ENCODE data around the gene GRIN2A.

GRIN2A gene

GRCh38 chr16:9840761-9841665 lies 341.2 kb downstream of the GRIN2A start:
- no peak for TF ChIP-seq TAF1 (IDR thresholded peaks at IDR 0.05; ENCODE audit: borderline replicate concordance, low read depth, low read length)
- no peak for TF ChIP-seq POLR2AphosphoS5 (IDR thresholded peaks at IDR 0.05; ENCODE audit: low read depth, low read length)
- TF ChIP-seq POLR2A (IDR thresholded peaks at IDR 0.05; ENCODE audit: low read depth, low read length), result no peak
- DNase-seq (ENCODE audit: insufficient read length) (no peak), FAIRE-seq (peak; percentile 46)

- no peak for FAIRE-seq
- TF ChIP-seq TAF1 (IDR thresholded peaks at IDR 0.05; ENCODE audit: borderline replicate concordance, low read depth, low read length) (no peak), POLR2A (IDR thresholded peaks at IDR 0.05; ENCODE audit: low read depth, low read length) (no peak), POLR2AphosphoS5 (IDR thresholded peaks at IDR 0.05; ENCODE audit: low read depth, low read length) (no peak)
- no peak for DNase-seq (ENCODE audit: insufficient read length)
Measured at GRCh38 chr16:9837481-9837880, 344.7 kb downstream of the GRIN2A start.

- DNase-seq (ENCODE audit: insufficient read length), result no peak
- TF ChIP-seq POLR2AphosphoS5 (IDR thresholded peaks at IDR 0.05; ENCODE audit: low read depth, low read length) (no peak), TAF1 (IDR thresholded peaks at IDR 0.05; ENCODE audit: borderline replicate concordance, low read depth, low read length) (no peak), POLR2A (IDR thresholded peaks at IDR 0.05; ENCODE audit: low read depth, low read length) (no peak)
- no peak for FAIRE-seq
Measured at GRCh38 chr16:9836118-9836736, 346.0 kb downstream of the GRIN2A start.

- TF ChIP-seq POLR2A (IDR thresholded peaks at IDR 0.05; ENCODE audit: low read depth, low read length) (no peak), TAF1 (IDR thresholded peaks at IDR 0.05; ENCODE audit: borderline replicate concordance, low read depth, low read length) (no peak), POLR2AphosphoS5 (IDR thresholded peaks at IDR 0.05; ENCODE audit: low read depth, low read length) (no peak)
- no peak for FAIRE-seq
- no peak for DNase-seq (ENCODE audit: insufficient read length)
Measured at GRCh38 chr16:9827062-9827752, 355.0 kb downstream of the GRIN2A start.

GRCh38 chr16:9826656-9827055 lies 355.6 kb downstream of the GRIN2A start:
- no peak for TF ChIP-seq TAF1 (IDR thresholded peaks at IDR 0.05; ENCODE audit: borderline replicate concordance, low read depth, low read length)
- no peak for TF ChIP-seq POLR2A (IDR thresholded peaks at IDR 0.05; ENCODE audit: low read depth, low read length)
- TF ChIP-seq POLR2AphosphoS5 (IDR thresholded peaks at IDR 0.05; ENCODE audit: low read depth, low read length), result no peak
- no peak for DNase-seq (ENCODE audit: insufficient read length)
- FAIRE-seq, result no peak

- no peak for FAIRE-seq
- no peak for TF ChIP-seq TAF1 (IDR thresholded peaks at IDR 0.05; ENCODE audit: borderline replicate concordance, low read depth, low read length)
- no peak for TF ChIP-seq POLR2AphosphoS5 (IDR thresholded peaks at IDR 0.05; ENCODE audit: low read depth, low read length)
- TF ChIP-seq POLR2A (IDR thresholded peaks at IDR 0.05; ENCODE audit: low read depth, low read length), result no peak
- no peak for DNase-seq (ENCODE audit: insufficient read length)
Measured at GRCh38 chr16:9824200-9825068, 357.8 kb downstream of the GRIN2A start.

- DNase-seq (ENCODE audit: insufficient read length), result no peak
- TF ChIP-seq TAF1 (IDR thresholded peaks at IDR 0.05; ENCODE audit: borderline replicate concordance, low read depth, low read length), result no peak
- TF ChIP-seq POLR2A (IDR thresholded peaks at IDR 0.05; ENCODE audit: low read depth, low read length), result no peak
- no peak for TF ChIP-seq POLR2AphosphoS5 (IDR thresholded peaks at IDR 0.05; ENCODE audit: low read depth, low read length)
- FAIRE-seq, result no peak
Measured at GRCh38 chr16:9823510-9823909, 358.7 kb downstream of the GRIN2A start.

- DNase-seq (ENCODE audit: insufficient read length) (no peak), FAIRE-seq (no peak)
- TF ChIP-seq POLR2AphosphoS5 (IDR thresholded peaks at IDR 0.05; ENCODE audit: low read depth, low read length) (no peak), POLR2A (IDR thresholded peaks at IDR 0.05; ENCODE audit: low read depth, low read length) (no peak), TAF1 (IDR thresholded peaks at IDR 0.05; ENCODE audit: borderline replicate concordance, low read depth, low read length) (no peak)
Measured at GRCh38 chr16:9821970-9822369, 360.3 kb downstream of the GRIN2A start.

- no peak for DNase-seq (ENCODE audit: insufficient read length)
- FAIRE-seq, result no peak
- TF ChIP-seq TAF1 (IDR thresholded peaks at IDR 0.05; ENCODE audit: borderline replicate concordance, low read depth, low read length), result no peak
- TF ChIP-seq POLR2A (IDR thresholded peaks at IDR 0.05; ENCODE audit: low read depth, low read length), result no peak
- TF ChIP-seq POLR2AphosphoS5 (IDR thresholded peaks at IDR 0.05; ENCODE audit: low read depth, low read length), result no peak
Measured at GRCh38 chr16:9821331-9821730, 360.9 kb downstream of the GRIN2A start.

- TF ChIP-seq TAF1 (IDR thresholded peaks at IDR 0.05; ENCODE audit: borderline replicate concordance, low read depth, low read length) (no peak), POLR2AphosphoS5 (IDR thresholded peaks at IDR 0.05; ENCODE audit: low read depth, low read length) (no peak), POLR2A (IDR thresholded peaks at IDR 0.05; ENCODE audit: low read depth, low read length) (no peak)
- no peak for DNase-seq (ENCODE audit: insufficient read length)
- FAIRE-seq, result no peak
Measured at GRCh38 chr16:9820476-9821246, 361.6 kb downstream of the GRIN2A start.
